SK-N-SH (cell line): Measurements from ENCODE around the gene GRM8.

Experiments
- EP300 ChIP-seq, 2 experiments: IDR thresholded peaks; 2 replicates each; pipeline versions ENCODE4 v1.4.0 to v1.6.1; 2012; ENCODE audit warnings: borderline replicate concordance in 1 of 2, low read depth in 1 of 2, low read length in 1 of 2
- FOXM1 ChIP-seq: IDR thresholded peaks from 2 replicates; pipeline ENCODE4 v1.4.0; 2012; ENCODE audit warnings: low read depth, mild to moderate bottlenecking
- POLR2AphosphoS5 ChIP-seq: IDR thresholded peaks from 2 replicates; pipeline ENCODE4 v1.6.1; 2012; ENCODE audit warnings: low read depth, low read length
- RXRA ChIP-seq: IDR thresholded peaks from 2 replicates; pipeline ENCODE4 v1.4.0; 2012; ENCODE audit warnings: low read depth, mild to moderate bottlenecking, borderline replicate concordance
- TAF1 ChIP-seq: IDR thresholded peaks from 2 replicates; pipeline ENCODE4 v1.6.1; 2012; ENCODE audit warnings: low read depth, mild to moderate bottlenecking, low read length, moderate library complexity, borderline replicate concordance
- TF ChIP-seq, protein P1 (sequence below): fragments of 200-600 bp; sonication (generic); IDR thresholded peaks from 2 replicates; pipeline ENCODE4 v1.6.1; 2017; ENCODE audit warnings: antibody characterized with exemption, mild to moderate bottlenecking, moderate library complexity
- TF ChIP-seq, protein P2 (sequence below): fragments of 150-350 bp; IDR thresholded peaks from 2 replicates; pipeline ENCODE4 v1.6.1; 2017; ENCODE audit warnings: antibody characterized with exemption, low read length, low read depth, borderline replicate concordance

DNA sequence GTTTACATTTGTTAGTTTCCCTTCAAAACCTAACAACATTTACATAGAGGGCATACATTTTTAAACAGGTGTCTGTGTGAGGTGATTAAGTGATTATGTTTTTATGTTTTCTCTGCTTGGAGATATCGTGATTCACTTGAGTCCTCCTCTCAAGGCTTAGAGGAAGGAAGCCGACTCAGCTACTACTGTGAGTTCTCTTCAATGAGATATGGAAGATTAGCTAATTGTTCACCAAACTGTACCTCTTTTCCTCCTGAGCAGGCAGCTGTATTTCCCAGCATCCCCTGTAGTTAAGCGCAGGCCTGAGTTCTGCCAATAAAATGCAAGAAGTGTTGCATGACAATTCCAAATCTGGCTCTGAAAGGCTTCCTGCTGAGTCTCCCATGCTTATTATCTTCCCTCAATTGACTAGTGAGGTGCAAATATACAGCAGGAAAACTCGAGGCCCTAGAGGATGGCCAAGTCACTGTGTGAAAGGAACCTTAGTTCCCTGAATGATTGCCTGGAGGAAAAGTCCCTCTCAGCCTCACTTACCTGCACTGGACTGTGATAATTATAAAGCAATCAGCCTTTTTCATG, 528.7 kb downstream of the GRM8 start:
- TF ChIP-seq EP300 (IDR thresholded peaks at IDR 0.05; ENCODE audit: borderline replicate concordance in 1 of 2, low read depth in 1 of 2, low read length in 1 of 2): no peak
- TF ChIP-seq, protein P1, sequence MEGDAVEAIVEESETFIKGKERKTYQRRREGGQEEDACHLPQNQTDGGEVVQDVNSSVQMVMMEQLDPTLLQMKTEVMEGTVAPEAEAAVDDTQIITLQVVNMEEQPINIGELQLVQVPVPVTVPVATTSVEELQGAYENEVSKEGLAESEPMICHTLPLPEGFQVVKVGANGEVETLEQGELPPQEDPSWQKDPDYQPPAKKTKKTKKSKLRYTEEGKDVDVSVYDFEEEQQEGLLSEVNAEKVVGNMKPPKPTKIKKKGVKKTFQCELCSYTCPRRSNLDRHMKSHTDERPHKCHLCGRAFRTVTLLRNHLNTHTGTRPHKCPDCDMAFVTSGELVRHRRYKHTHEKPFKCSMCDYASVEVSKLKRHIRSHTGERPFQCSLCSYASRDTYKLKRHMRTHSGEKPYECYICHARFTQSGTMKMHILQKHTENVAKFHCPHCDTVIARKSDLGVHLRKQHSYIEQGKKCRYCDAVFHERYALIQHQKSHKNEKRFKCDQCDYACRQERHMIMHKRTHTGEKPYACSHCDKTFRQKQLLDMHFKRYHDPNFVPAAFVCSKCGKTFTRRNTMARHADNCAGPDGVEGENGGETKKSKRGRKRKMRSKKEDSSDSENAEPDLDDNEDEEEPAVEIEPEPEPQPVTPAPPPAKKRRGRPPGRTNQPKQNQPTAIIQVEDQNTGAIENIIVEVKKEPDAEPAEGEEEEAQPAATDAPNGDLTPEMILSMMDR: no peak
- TF ChIP-seq POLR2AphosphoS5: no peak
- no peak for TF ChIP-seq TAF1
- TF ChIP-seq FOXM1: no peak
- TF ChIP-seq, protein P2, sequence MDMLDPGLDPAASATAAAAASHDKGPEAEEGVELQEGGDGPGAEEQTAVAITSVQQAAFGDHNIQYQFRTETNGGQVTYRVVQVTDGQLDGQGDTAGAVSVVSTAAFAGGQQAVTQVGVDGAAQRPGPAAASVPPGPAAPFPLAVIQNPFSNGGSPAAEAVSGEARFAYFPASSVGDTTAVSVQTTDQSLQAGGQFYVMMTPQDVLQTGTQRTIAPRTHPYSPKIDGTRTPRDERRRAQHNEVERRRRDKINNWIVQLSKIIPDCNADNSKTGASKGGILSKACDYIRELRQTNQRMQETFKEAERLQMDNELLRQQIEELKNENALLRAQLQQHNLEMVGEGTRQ: no peak
- TF ChIP-seq RXRA: no peak
